ENCODE measurements around the gene STAB2. TPM values are rescaled to one million over a fixed set of nuclear protein-coding genes. Genes with fewer than 3 reads are reported as not detected.

STAB2 gene
- total and polyA plus RNA-seq, 2 of the 8 experiments (the other 6 are each of a cell fraction or from before 2014, with no cell fraction given), result not detected

DNA sequence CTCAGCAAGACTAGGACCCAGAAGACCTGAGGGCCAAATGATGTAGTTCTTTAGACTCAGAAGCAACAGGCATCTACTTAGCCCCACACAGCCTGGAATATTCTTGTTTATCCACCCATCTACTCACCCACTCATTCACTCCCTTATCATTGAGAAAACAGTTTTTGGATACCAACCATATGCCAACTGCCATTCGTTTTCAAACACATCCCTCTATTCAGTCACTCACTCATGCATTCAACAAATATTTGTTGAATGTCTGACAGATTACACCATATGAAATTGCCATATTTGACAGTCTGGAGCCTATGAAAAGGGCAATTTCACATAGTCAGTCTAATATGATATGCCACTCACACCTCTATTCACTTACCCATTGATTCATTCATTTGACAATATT is 150.8 kb downstream of the STAB2 start:
- H3K9me3 ChIP-seq (ENCODE audit: insufficient read depth in 2 of 2, low read depth in 1 of 2, low read length in 1 of 2), result peaks cover 2 to 4% of the 10 kb centered on the region in 2 experiments; a peak in 1 of 4 replicates
- H3K4me3 ChIP-seq (ENCODE audit: extremely low read depth in 1 of 4, insufficient read depth in 2 of 4, low read depth in 3 of 4, low read length in 4 of 4), result no peak overlapping the region
- H4K8ac ChIP-seq (ENCODE audit: extremely low read depth, insufficient read depth, low read length), result no peak overlapping the region
- no peak overlapping the region for H3K4me2 ChIP-seq (ENCODE audit: insufficient read depth in 1 of 2, low read depth in 2 of 2, low read length in 2 of 2)
- no peaks in the 10 kb centered on the region for H3K79me2 ChIP-seq (ENCODE audit: control insufficient read depth in 1 of 2, insufficient read depth in 2 of 2, low read length in 2 of 2)
- 85% methylated on average over 1 of the region's 1 CpG; no CpG with 5 or more reads in 1 of the 2 experiments for WGBS, 2 experiments (ENCODE audit: extremely low coverage in 1 of 2, insufficient coverage in 1 of 2, insufficient read length in 1 of 2, insufficient replicate concordance in 2 of 2, low coverage in 1 of 2, low lambda C conversion rate in 2 of 2, missing lambda C conversion rate in 1 of 2)
- H4K5ac ChIP-seq (ENCODE audit: insufficient read length, low read depth, low read length), result no peak overlapping the region
- no peak overlapping the region for H2BK5ac ChIP-seq (ENCODE audit: low read depth, low read length)
- no peak overlapping the region for H3K23ac ChIP-seq (ENCODE audit: insufficient read length)
- H2BK20ac ChIP-seq (ENCODE audit: low read length), result no peak overlapping the region
- H2BK15ac ChIP-seq (ENCODE audit: low read length), result no peak overlapping the region
- H4K91ac ChIP-seq (replicated peaks; ENCODE audit: insufficient read length, low read length), result no peak overlapping the region
- no peak overlapping the region for H3K4ac ChIP-seq (replicated peaks; ENCODE audit: insufficient read length, low read depth, low read length)
- no peak overlapping the region for H2BK120ac ChIP-seq (replicated peaks; ENCODE audit: low read depth, low read length)
- TF ChIP-seq TAF7 (optimal IDR thresholded peaks at IDR 0.05; ENCODE audit: borderline replicate concordance, low read depth, low read length) (no peak), CHD1 (IDR thresholded peaks at IDR 0.05; ENCODE audit: low read depth, low read length) (no peak), RXRA (IDR thresholded peaks at IDR 0.05; ENCODE audit: insufficient read depth, low read depth, low read length) (no peak)
- H3K36me3 ChIP-seq (ENCODE audit: control insufficient read depth in 2 of 4, insufficient read depth in 4 of 4, low read length in 3 of 4), result no peaks in the 10 kb centered on the region
- no peaks in the 10 kb centered on the region for H3K4me1 ChIP-seq (replicated peaks in 1 of 4; ENCODE audit: control insufficient read depth in 3 of 4, insufficient read depth in 4 of 4, low read length in 3 of 4)
- FAIRE-seq (no peak), DNase-seq (ENCODE audit: low read depth in 1 of 2, low spot score in 2 of 2) (no peak)
- no peaks in the 10 kb centered on the region for H3K79me1 ChIP-seq (ENCODE audit: low read depth, low read length)
- H2BK12ac ChIP-seq (ENCODE audit: low read depth, low read length), result no peak overlapping the region
- H3K14ac ChIP-seq (ENCODE audit: insufficient read length), result no peak overlapping the region
- no peaks in the 10 kb centered on the region; a peak in 1 of 7 replicates for H3K27me3 ChIP-seq (replicated peaks in 1 of 4; ENCODE audit: control insufficient read depth in 3 of 4, extremely low read depth in 1 of 4, insufficient read depth in 3 of 4, low read length in 3 of 4)
- POLR2A ChIA-PET (ENCODE audit: partially characterized antibody), result no interaction called here
- no peak overlapping the region for H3K18ac ChIP-seq (ENCODE audit: extremely low read depth, low read length)
- H2AFZ ChIP-seq (ENCODE audit: low read length), result no peak overlapping the region
- H3K23me2 ChIP-seq (ENCODE audit: low read depth, low read length), result no peaks in the 10 kb centered on the region; the same call in 1 of the 2 replicates
- no peak overlapping the region for H2AK5ac ChIP-seq (ENCODE audit: low read depth, low read length)
- no peaks in the 10 kb centered on the region for H4K20me1 ChIP-seq (replicated peaks in 1 of 2; ENCODE audit: control insufficient read depth in 1 of 2, insufficient read depth in 2 of 2, low read length in 2 of 2)
- H3K27ac ChIP-seq (ENCODE audit: low read depth, low read length), result no peak overlapping the region
- H3K56ac ChIP-seq (replicated peaks; ENCODE audit: insufficient read length, low read depth, low read length), result no peak overlapping the region
- CTCF ChIA-PET (ENCODE audit: partially characterized antibody), result interaction anchor here (0.8 to 1.3 kb wide), 2 partner anchors 8 to 9 kb away, joined by 3 read pairs; no protein-coding TSS in a partner anchor
- H3K9ac ChIP-seq (replicated peaks in 1 of 4; ENCODE audit: extremely low read depth in 1 of 4, low read depth in 3 of 4, low read length in 3 of 4), result no peak overlapping the region
